Measurements from ENCODE around the gene DDX10.

DNA sequence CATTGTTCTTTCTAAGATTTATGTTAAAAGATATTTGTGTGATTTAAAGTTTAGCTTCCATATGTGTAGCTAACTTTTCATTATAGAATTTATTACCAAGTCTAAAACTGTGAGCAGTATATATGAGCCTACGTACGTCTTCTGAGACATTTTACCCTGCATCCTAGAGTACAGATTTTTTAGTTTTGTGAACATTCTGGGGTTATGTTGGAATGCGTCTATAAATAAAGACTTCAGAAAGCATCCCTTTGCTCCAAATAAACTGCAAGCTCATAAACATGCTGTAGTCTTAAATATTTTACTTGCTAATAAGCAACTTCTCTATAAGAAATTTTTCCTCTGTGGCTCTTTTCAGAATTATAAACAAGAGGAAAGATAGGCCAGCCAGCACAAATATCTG is 236.5 kb downstream of the DDX10 start:
- TF ChIP-seq, protein P1, sequence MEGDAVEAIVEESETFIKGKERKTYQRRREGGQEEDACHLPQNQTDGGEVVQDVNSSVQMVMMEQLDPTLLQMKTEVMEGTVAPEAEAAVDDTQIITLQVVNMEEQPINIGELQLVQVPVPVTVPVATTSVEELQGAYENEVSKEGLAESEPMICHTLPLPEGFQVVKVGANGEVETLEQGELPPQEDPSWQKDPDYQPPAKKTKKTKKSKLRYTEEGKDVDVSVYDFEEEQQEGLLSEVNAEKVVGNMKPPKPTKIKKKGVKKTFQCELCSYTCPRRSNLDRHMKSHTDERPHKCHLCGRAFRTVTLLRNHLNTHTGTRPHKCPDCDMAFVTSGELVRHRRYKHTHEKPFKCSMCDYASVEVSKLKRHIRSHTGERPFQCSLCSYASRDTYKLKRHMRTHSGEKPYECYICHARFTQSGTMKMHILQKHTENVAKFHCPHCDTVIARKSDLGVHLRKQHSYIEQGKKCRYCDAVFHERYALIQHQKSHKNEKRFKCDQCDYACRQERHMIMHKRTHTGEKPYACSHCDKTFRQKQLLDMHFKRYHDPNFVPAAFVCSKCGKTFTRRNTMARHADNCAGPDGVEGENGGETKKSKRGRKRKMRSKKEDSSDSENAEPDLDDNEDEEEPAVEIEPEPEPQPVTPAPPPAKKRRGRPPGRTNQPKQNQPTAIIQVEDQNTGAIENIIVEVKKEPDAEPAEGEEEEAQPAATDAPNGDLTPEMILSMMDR (IDR thresholded peaks at IDR 0.05; ENCODE audit: insufficient read depth, low read depth, low read length): no peak
- TF ChIP-seq EZH2 (IDR thresholded peaks at IDR 0.05; ENCODE audit: insufficient read depth, low read length): no peak
